K562 (cell line): ENCODE measurements around the gene ACOT9. TPM values are rescaled to one million over a fixed set of nuclear protein-coding genes. Genes with fewer than 3 reads are reported as not detected.

ENCODE experiments used
- ATAC-seq: fragments of 200-7000 bp; cut with Tn5 transposase; 3 replicates; pipeline ENCODE4 v1.9.1; 2020; ENCODE audit warnings: moderate library complexity
- BruUV-seq: library from RNA; stranded (reverse); fragments of 400-500 nt; replicated peaks from 2 replicates; lab custom pipeline; 2021; lab: Mats Ljungman, UMichigan
- CTCF ChIA-PET: fragments of 300-600 bp; formaldehyde crosslinking; extraction: SDS; loops from one replicate; lab custom pipeline; 2021; ENCODE audit warnings: low intra/inter-chr PET ratio; lab: Yijun Ruan, JAX
- POLR2A ChIA-PET: fragments of 300-600, 350-650 bp; sonication (Branson Sonifier 250); formaldehyde crosslinking; extraction: SDS; loops from one replicate; lab custom pipeline; 2021; ENCODE audit warnings: antibody characterized with exemption, inconsistent platforms; lab: Yijun Ruan, JAX
- DNase-seq, 4 experiments: peaks; one replicate each; pipeline versions ENCODE4 v3.0.0 to v3.0.0-alpha.2; 2011 to 2018; ENCODE audit warnings: low spot score in 3 of 4, mixed read lengths in 3 of 4; ENCODE audit errors: extremely low read depth in 1 of 4
- FAIRE-seq: peaks from 2 replicates; lab custom pipeline; 2011; peaks lifted over from hg19 to GRCh38; lab: Jason Lieb, UNC
- H2AFZ ChIP-seq: 2 replicates; pipeline ENCODE4 v1.6.0; 2011; ENCODE audit warnings: low read depth, low read length, control low read depth, inconsistent platforms
- H3K27ac ChIP-seq: fragments of 200-600 bp; 3 replicates; pipeline ENCODE4 v1.8.0; 2011; ENCODE audit warnings: low read depth, mild to moderate bottlenecking, control low read depth, inconsistent platforms, low read length, moderate library complexity, mixed read lengths; ENCODE audit errors: extremely low read depth
- H3K27me3 ChIP-seq, 2 experiments: fragments of 300-600 bp in 1 of 2; 2 replicates in 1 of 2; 3 replicates in 1 of 2; pipeline versions ENCODE4 v1.6.0 to v1.8.0; 2011; ENCODE audit warnings: inconsistent platforms in 2 of 2, low read length in 2 of 2, mild to moderate bottlenecking in 1 of 2, mixed read lengths in 1 of 2, moderate library complexity in 1 of 2; ENCODE audit not compliant: control insufficient read depth in 2 of 2, insufficient read depth in 2 of 2
- H3K36me3 ChIP-seq: fragments of 300-600 bp; 3 replicates; pipeline ENCODE4 v1.8.0; 2011; ENCODE audit warnings: mild to moderate bottlenecking, low read length, inconsistent platforms; ENCODE audit not compliant: control insufficient read depth, insufficient read depth
- H3K4me1 ChIP-seq, 2 experiments: fragments of 200-600 bp in 1 of 2; replicated peaks in 1 of 2; 2 replicates in 1 of 2; 3 replicates in 1 of 2; pipeline versions ENCODE4 v1.5.1 to v1.8.0; 2011; ENCODE audit warnings: inconsistent platforms in 2 of 2, low read length in 2 of 2, mild to moderate bottlenecking in 1 of 2, mixed read lengths in 1 of 2, moderate library complexity in 1 of 2; ENCODE audit not compliant: control insufficient read depth in 2 of 2, insufficient read depth in 2 of 2
- H3K4me2 ChIP-seq: 2 replicates; pipeline ENCODE4 v1.6.1; 2011; ENCODE audit warnings: low read length, control low read depth, inconsistent platforms, mixed read lengths; ENCODE audit not compliant: insufficient read depth
- H3K4me3 ChIP-seq: fragments of 200-600 bp; sonication (generic), shearing (Covaris generic); 2 replicates; pipeline ENCODE4 v1.5.1; 2016; ENCODE audit warnings: control low read depth, inconsistent platforms
- H3K79me2 ChIP-seq: fragments of 200-600 bp; 3 replicates; pipeline ENCODE4 v1.8.0; 2011; ENCODE audit warnings: low read length, inconsistent platforms; ENCODE audit not compliant: control insufficient read depth, insufficient read depth
- H3K9ac ChIP-seq, 2 experiments: 2 replicates each; pipeline versions ENCODE4 v1.6.0 to v1.6.1; 2011; ENCODE audit warnings: low read depth in 2 of 2, low read length in 2 of 2, control low read depth in 1 of 2, inconsistent platforms in 1 of 2, mild to moderate bottlenecking in 1 of 2, mixed read lengths in 1 of 2; ENCODE audit not compliant: insufficient read depth in 1 of 2
- H3K9me1 ChIP-seq: one replicate; pipeline ENCODE4 v1.6.0; 2011; ENCODE audit warnings: inconsistent platforms, mild to moderate bottlenecking, low read length, moderate library complexity; ENCODE audit not compliant: control insufficient read depth, insufficient read depth
- H3K9me3 ChIP-seq: replicated peaks from 2 replicates; pipeline ENCODE4 v1.5.1; 2011; ENCODE audit warnings: low read depth, low read length, inconsistent platforms; ENCODE audit not compliant: control insufficient read depth, insufficient read depth
- H4K20me1 ChIP-seq: replicated peaks from 2 replicates; pipeline ENCODE4 v1.6.1; 2011; ENCODE audit warnings: low read length, inconsistent platforms, mixed read lengths; ENCODE audit not compliant: control insufficient read depth, insufficient read depth
- AFF4 ChIP-seq: sonication (generic); formaldehyde crosslinking; IDR thresholded peaks from 2 replicates; pipeline ENCODE4 v1.8.0; 2023; ENCODE audit warnings: mild to moderate bottlenecking, missing genetic modification reagents
- BRD9 ChIP-seq: fragments of 450-650 bp; IDR thresholded peaks from 2 replicates; pipeline ENCODE4 v1.6.1; 2018; ENCODE audit warnings: low read depth; ENCODE audit not compliant: partially characterized antibody
- DEAF1 ChIP-seq: fragments of 450-650 bp; formaldehyde crosslinking; IDR thresholded peaks from 2 replicates; pipeline ENCODE4 v1.4.0; 2020; ENCODE audit warnings: mild to moderate bottlenecking, moderate library complexity
- FOXK2 ChIP-seq, 2 experiments: fragments of 450-650 bp; IDR thresholded peaks in 1 of 2; conservative IDR thresholded peaks in 1 of 2; 2 replicates each; pipeline ENCODE4 v1.6.1; 2016; ENCODE audit warnings: low read depth in 2 of 2, mild to moderate bottlenecking in 1 of 2
- GABPB2 ChIP-seq: fragments of 250-450 bp; sonication (Bioruptor Pico); conservative IDR thresholded peaks from 2 replicates; pipeline ENCODE4 v1.5.1; 2021; ENCODE audit warnings: mild to moderate bottlenecking
- GATAD2B ChIP-seq: fragments of 450-650 bp; IDR thresholded peaks from 2 replicates; pipeline ENCODE4 v1.6.1; 2017; ENCODE audit warnings: mild to moderate bottlenecking, borderline replicate concordance
- MTA2 ChIP-seq: fragments of 450-650 bp; IDR thresholded peaks from 2 replicates; pipeline ENCODE4 v1.6.1; 2016; ENCODE audit warnings: low read depth
- RBM39 ChIP-seq: fragments of 200-400 bp; formaldehyde crosslinking; optimal IDR thresholded peaks from 2 replicates; pipeline ENCODE3; 2018; ENCODE audit warnings: low read depth, low read length
- RFX7 ChIP-seq: fragments of 250-450 bp; sonication (Bioruptor Pico); IDR thresholded peaks from 2 replicates; pipeline ENCODE4 v1.5.1; 2021; ENCODE audit warnings: mild to moderate bottlenecking
- SMAD3 ChIP-seq: fragments of 450-650 bp; formaldehyde crosslinking; conservative IDR thresholded peaks from 2 replicates; pipeline ENCODE4 v1.4.0; 2020; ENCODE audit warnings: mild to moderate bottlenecking
- TAL1 ChIP-seq: fragments of 450-650 bp; IDR thresholded peaks from 2 replicates; pipeline ENCODE4 v1.6.1; 2016; ENCODE audit warnings: mild to moderate bottlenecking
- WGBS: fragments of 100-300 bp; shearing (Covaris generic); methylation state at CpG from one replicate; pipeline ENCODE4 v1.1.6; 2016; ENCODE audit warnings: low coverage, mixed read lengths; ENCODE audit not compliant: insufficient coverage; ENCODE audit errors: missing lambda C conversion rate; 5-methylcytosine and 5-hydroxymethylcytosine counted together
- in situ Hi-C: fragments of 300-500 bp; cut with MboI; formaldehyde crosslinking; loops from 4 replicates; pipeline ENCODE4 v1.15.0; 2018; ENCODE audit warnings: inconsistent platforms, mixed read lengths
- intact Hi-C: fragments of 100-400 bp; cut with micrococcal nuclease; formaldehyde crosslinking; loops from 2 replicates; pipeline ENCODE4 v1.14.2; 2022
- polyA plus RNA-seq, 8 experiments: library from polyadenylated mRNA; depleted of rRNA in 4 of 8; stranded (reverse) in 5 of 8; unstranded in 3 of 8; fragments of >200 nt; fragmentation: Nextera tagmentation in 2 of 8; fragmentation: Illumina TruSeq in 1 of 8; extraction: Ambion mirVana in 2 of 8; extraction: Trizol in 1 of 8; gene quantifications; 2 replicates each; pipeline versions ENCODE4 v1.2.1 to v1.2.3, GENCODE V29; 2011 to 2014; ENCODE audit warnings: inconsistent platforms in 1 of 8, missing spikeins in 1 of 8
- total RNA-seq, 7 experiments: library from RNA; depleted of rRNA in 6 of 7; stranded (reverse); fragments of >200 nt in 6 of 7; fragmentation: Illumina TruSeq in 2 of 7; extraction: Trizol in 2 of 7; gene quantifications; 2 replicates each; pipeline versions ENCODE4 v1.2.1 to v1.2.3, GENCODE V29; 2011 to 2021; ENCODE audit warnings: low replicate concordance in 1 of 7

The ACOT9 gene
- total and polyA plus RNA-seq, 9 of the 15 experiments (the other 6 are each of a cell fraction or from before 2014, with no cell fraction given): 31.2 to 80.9 (median 45.3) TPM

GRCh38 chrX:23749129-23749528 is 6.1 kb upstream of the ACOT9 start:
- H3K36me3 ChIP-seq: no peaks in the 10 kb centered on the region
- no peaks in the 10 kb centered on the region for H3K79me2 ChIP-seq
- intact Hi-C loops: no loop called here
- peak in 1 of 4 experiments; percentile 9 for DNase-seq
- ATAC-seq: peak; percentile 73
- H3K4me3 ChIP-seq: no peak overlapping the region
- POLR2A ChIA-PET: interaction anchor here (0.6 kb wide), 1 partner anchor 274 kb away, joined by 3 read pairs; no protein-coding TSS in a partner anchor
- no TSS peak for BruUV-seq
- H3K9me1 ChIP-seq: no peaks in the 10 kb centered on the region
- H2AFZ ChIP-seq: no peak overlapping the region
- H3K9me3 ChIP-seq: no peaks in the 10 kb centered on the region
- no peaks in the 10 kb centered on the region for H3K27me3 ChIP-seq
- H4K20me1 ChIP-seq: no peaks in the 10 kb centered on the region
- peaks cover 0 to 3% of the 10 kb centered on the region in 2 experiments; a peak in 1 of 5 replicates for H3K4me1 ChIP-seq
- peak overlapping the region in 1 of 2 experiments; percentile 42; a peak in 1 of 4 replicates for H3K9ac ChIP-seq
- FAIRE-seq: no peak
- H3K4me2 ChIP-seq: no peak overlapping the region
- no peak overlapping the region for H3K27ac ChIP-seq
- TF ChIP-seq RBM39: no peak
- TF ChIP-seq AFF4 (CRISPR knock-in tag): no peak
- no peak for TF ChIP-seq TAL1
- TF ChIP-seq GABPB2 (CRISPR knock-in tag): no peak
- no peak for TF ChIP-seq RFX7 (CRISPR knock-in tag)
- TF ChIP-seq GATAD2B: no peak
- TF ChIP-seq BRD9: no peak
- no peak for TF ChIP-seq DEAF1 (CRISPR knock-in tag)
- no peak for TF ChIP-seq SMAD3
- TF ChIP-seq MTA2: no peak
- no peak for TF ChIP-seq FOXK2 (conservative IDR thresholded peaks at IDR 0.05 in 1 of 2, IDR thresholded peaks at IDR 0.05 in 1 of 2; ENCODE audit: low read depth in 2 of 2)
- TF ChIP-seq, all 486 proteins: peak for 0
- in situ Hi-C loops: no loop called here
- CTCF ChIA-PET: no interaction called here
- WGBS: 20% methylated on average over 4 of the region's 4 CpGs
